Measurements from ENCODE around the gene RPE65.
A peak's percentile ranks its signal among the peaks of the same experiment; 100 is the strongest.

RPE65 gene

GRCh38 chr1:68383092-68383491 is 66.7 kb downstream of the RPE65 start:
- H3K4me3 ChIP-seq: no peak overlapping the region
- H3K27ac ChIP-seq: no peak overlapping the region

- H3K27ac ChIP-seq: peak overlapping the region in 3 of 21 experiments; percentile 20 to 55 (median 25)
- H3K4me3 ChIP-seq: no peak overlapping the region
Measured at GRCh38 chr1:68379085-68379478, 70.7 kb downstream of the RPE65 start.
